HFFc6 (cell line): Measurements from ENCODE around the gene RFTN1. TPM values are rescaled to one million over a fixed set of nuclear protein-coding genes. Genes with fewer than 3 reads are reported as not detected.

Source experiments
- DNase-seq: peaks from one replicate; pipeline ENCODE4 v3.0.0-alpha.2; 2018
- H3K27ac Mint-ChIP-seq: 2 replicates; pipeline ENCODE4 v1.8.0; 2020; ENCODE audit warnings: mild to moderate bottlenecking, mixed read lengths
- H3K27me3 Mint-ChIP-seq: 2 replicates; pipeline ENCODE4 v1.8.0; 2021; ENCODE audit warnings: mild to moderate bottlenecking, moderate library complexity, mixed read lengths; ENCODE audit not compliant: insufficient read depth
- H3K36me3 Mint-ChIP-seq: 2 replicates; pipeline ENCODE4 v1.8.0; 2021; ENCODE audit warnings: low read depth, mixed read lengths
- H3K4me1 Mint-ChIP-seq: 2 replicates; pipeline ENCODE4 v1.8.0; 2020; ENCODE audit warnings: low read depth, mixed read lengths
- H3K4me3 Mint-ChIP-seq: 2 replicates; pipeline ENCODE4 v1.8.0; 2020; ENCODE audit warnings: mild to moderate bottlenecking, moderate library complexity, mixed read lengths
- H3K9me3 Mint-ChIP-seq: 2 replicates; pipeline ENCODE4 v1.8.0; 2020; ENCODE audit warnings: mild to moderate bottlenecking, mixed read lengths
- CTCF ChIP-seq: fragments of 200-600 bp; sonication (generic); IDR thresholded peaks from 2 replicates; pipeline ENCODE4 v1.5.0; 2021; ENCODE audit warnings: antibody characterized with exemption, mild to moderate bottlenecking
- total RNA-seq, 6 experiments: library from RNA; stranded (reverse); fragmentation: NEBNext Ultra II Directional; extraction: Animal tissue kit (Norgen Biotek cat#: 25700); gene quantifications; 2 replicates in 1 of 6; 3 replicates in 5 of 6; pipeline ENCODE4 v1.2.3, GENCODE V29; 2021

The RFTN1 gene
- total RNA-seq, 6 experiments from 2014 or later = 53.4 to 62.4 (median 57.4) TPM

DNA sequence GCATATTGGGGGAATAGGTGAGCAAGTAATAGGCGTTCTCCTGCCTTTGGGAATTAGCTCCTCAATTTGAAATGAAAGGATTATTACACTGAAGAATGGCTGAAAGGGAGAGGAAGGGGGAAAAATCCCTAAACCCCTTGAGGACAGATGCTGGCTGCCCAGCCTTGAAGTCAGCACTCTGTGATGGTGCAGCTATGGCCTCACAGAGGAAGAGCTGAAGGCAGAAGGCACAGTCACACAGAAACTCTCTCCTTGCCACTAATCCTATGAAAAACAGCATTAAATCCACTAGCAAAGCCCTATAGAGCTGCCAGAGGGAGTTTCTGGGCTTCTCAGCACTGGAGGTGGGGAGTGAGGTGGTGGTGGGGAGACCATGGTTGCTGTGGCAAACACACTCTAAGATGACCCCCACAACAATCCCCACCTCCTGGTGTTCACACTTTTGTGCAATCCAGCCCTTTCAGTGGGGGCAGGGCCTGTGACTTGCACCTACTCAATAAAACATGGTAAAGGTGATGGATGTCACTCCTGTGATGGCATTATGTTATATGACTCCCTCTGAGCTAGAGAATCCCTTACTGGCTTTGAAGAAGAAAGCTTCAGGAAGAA, 101.2 kb downstream of the RFTN1 start:
- no peak for TF ChIP-seq CTCF
- no peaks in the 10 kb centered on the region for H3K9me3 Mint-ChIP-seq

GRCh38 chr3:16411441-16411840, 102.1 kb downstream of the RFTN1 start:
- no peak overlapping the region for H3K27ac Mint-ChIP-seq
- H3K4me1 Mint-ChIP-seq = peaks cover 26% of the 10 kb centered on the region
- H3K9me3 Mint-ChIP-seq = no peaks in the 10 kb centered on the region
- no peak for TF ChIP-seq CTCF
- H3K27me3 Mint-ChIP-seq = no peaks in the 10 kb centered on the region; the same call in 1 of the 2 replicates
- H3K4me3 Mint-ChIP-seq = no peak overlapping the region
- peaks cover 20% of the 10 kb centered on the region; the same call in 1 of the 2 replicates for H3K36me3 Mint-ChIP-seq
- DNase-seq = no peak

More for the DNA sequence above, 101.2 kb downstream of the RFTN1 start:
- no peak for DNase-seq
- no peaks in the 10 kb centered on the region; the same call in 1 of the 2 replicates for H3K27me3 Mint-ChIP-seq
- no peak overlapping the region for H3K4me3 Mint-ChIP-seq
- H3K27ac Mint-ChIP-seq = no peak overlapping the region
- H3K36me3 Mint-ChIP-seq = peaks cover 20% of the 10 kb centered on the region
- peaks cover 34% of the 10 kb centered on the region for H3K4me1 Mint-ChIP-seq

GRCh38 chr3:16410659-16411058, 102.8 kb downstream of the RFTN1 start:
- Mint-ChIP-seq H3K36me3 (peaks cover 20% of the 10 kb centered on the region; the same call in 1 of the 2 replicates), H3K4me3 (no peak overlapping the region), H3K4me1 (peaks cover 18% of the 10 kb centered on the region), H3K27me3 (no peaks in the 10 kb centered on the region; the same call in 1 of the 2 replicates), H3K27ac (no peak overlapping the region), H3K9me3 (no peaks in the 10 kb centered on the region)
- DNase-seq = no peak
- TF ChIP-seq CTCF = no peak

DNA sequence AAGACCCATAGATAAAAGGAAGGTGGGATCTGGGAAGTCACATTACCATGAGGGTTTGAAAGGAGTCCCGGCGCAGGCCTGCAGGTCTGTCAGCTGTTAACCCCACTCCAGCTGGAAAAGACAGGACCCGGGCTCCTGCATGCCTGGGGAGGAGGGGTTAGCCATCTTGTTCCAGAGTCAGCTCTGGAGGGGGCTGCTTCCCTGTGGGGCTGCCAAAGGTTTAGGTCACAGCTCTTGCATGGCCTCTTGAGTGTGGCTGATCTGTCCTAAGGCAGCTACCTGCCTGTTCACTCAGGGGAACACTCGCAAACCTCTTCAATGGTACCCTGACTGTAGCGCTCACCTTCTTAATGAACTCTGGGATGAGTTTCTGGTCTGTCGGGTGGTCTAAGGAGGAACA, 104.5 kb downstream of the RFTN1 start:
- Mint-ChIP-seq H3K4me1 (peaks cover 7% of the 10 kb centered on the region; the same call in 1 of the 2 replicates), H3K4me3 (no peak overlapping the region), H3K27ac (no peak overlapping the region), H3K9me3 (no peaks in the 10 kb centered on the region), H3K27me3 (no peaks in the 10 kb centered on the region), H3K36me3 (peaks cover 22% of the 10 kb centered on the region; the same call in 1 of the 2 replicates)
- no peak for DNase-seq
- TF ChIP-seq CTCF = no peak

DNA sequence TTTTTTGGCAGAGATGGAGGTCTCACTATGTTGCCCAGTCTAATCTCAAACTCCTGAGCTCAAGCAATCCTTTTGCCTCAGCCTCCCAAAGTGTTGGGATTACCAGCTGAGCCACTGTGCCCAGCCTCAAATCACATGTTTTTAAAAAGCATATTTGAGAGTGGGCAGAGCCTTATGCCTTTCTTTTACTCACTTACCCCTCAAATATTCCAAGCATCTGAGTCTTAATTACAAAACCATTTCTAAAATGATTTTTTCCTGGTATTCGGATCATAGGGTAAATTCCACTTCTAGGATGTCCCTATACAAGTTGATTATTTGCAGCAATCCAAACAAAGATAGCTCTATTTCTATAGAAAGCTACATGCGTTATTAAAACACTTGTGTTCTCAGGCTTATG, 106.1 kb downstream of the RFTN1 start:
- H3K27ac Mint-ChIP-seq = no peak overlapping the region
- no peak overlapping the region for H3K4me3 Mint-ChIP-seq
- H3K4me1 Mint-ChIP-seq = peaks cover 15% of the 10 kb centered on the region
- H3K36me3 Mint-ChIP-seq = peaks cover 18% of the 10 kb centered on the region
- DNase-seq = no peak
- no peaks in the 10 kb centered on the region for H3K27me3 Mint-ChIP-seq
- no peak for TF ChIP-seq CTCF
- no peaks in the 10 kb centered on the region for H3K9me3 Mint-ChIP-seq
